ENCODE data around the gene NCOR2. TPM values are rescaled to one million over a fixed set of nuclear protein-coding genes. Genes with fewer than 3 reads are reported as not detected.
"Not testable (repeated sequence)": the region's sequence is repeated elsewhere in the genome, so short reads cannot be mapped to it uniquely, and the experiment has no call there.

The NCOR2 gene
- total RNA-seq, 4 donors from 2014 or later, result 111 to 264 (median 187) TPM

DNA sequence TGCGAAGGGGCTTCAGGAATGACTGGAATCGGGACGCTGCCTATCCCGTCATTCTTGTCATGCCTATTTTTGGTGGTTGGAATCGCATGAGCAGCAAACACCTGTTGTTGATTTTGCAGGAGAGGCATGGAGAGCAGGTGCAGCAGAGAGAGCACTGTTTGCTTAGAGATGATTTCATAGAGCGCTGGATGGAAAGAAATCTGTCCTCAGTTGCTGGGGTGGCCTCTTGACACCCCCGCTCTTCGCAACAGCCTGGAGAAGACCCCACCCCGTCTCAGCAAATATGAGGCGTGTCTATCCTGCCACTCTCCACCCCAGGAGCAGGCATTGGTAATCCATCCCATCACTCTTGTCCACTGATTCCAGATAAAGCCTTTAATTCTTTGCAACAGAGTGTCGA is 19.3 kb upstream of the NCOR2 start:
- H3K4me3 ChIP-seq, result no peak overlapping the region
- H3K27me3 ChIP-seq, result no peaks in the 10 kb centered on the region
- no peak overlapping the region for H3K27ac ChIP-seq
- no peaks in the 10 kb centered on the region for H3K36me3 ChIP-seq
- DNase-seq (ENCODE audit: low spot score in 2 of 2), result no peak
- H3K4me1 ChIP-seq, result peaks cover 24% of the 10 kb centered on the region
- H3K9me3 ChIP-seq, result no peaks in the 10 kb centered on the region
- 81% methylated on average over 11 of the region's 11 CpGs for WGBS
- TF ChIP-seq EP300 (IDR thresholded peaks at IDR 0.05), result no peak
- no peak for TF ChIP-seq CTCF (IDR thresholded peaks at IDR 0.05)
- TF ChIP-seq POLR2A (IDR thresholded peaks at IDR 0.05), result no peak
- no peak for TF ChIP-seq POLR2AphosphoS5 (IDR thresholded peaks at IDR 0.05)

DNA sequence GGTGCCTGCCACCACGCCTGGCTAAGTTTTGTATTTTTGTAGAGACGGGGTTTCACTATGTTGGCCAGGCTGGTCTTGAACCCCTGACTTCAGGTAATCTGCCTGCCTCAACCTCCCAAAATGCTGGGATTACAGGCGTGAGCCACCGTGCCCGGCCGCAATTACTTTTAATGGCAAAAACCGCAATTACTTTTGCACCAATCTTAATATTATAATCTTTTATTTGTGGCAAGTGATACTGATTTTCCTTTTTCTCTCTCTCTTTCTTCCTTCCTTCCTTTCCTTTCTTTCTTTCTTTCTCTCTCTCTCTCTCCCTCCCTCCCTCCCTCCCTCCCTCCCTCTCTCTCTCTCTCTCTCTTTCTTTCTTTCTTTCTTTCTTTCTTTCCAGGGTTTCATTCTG is 17.1 kb upstream of the NCOR2 start:
- H3K9me3 ChIP-seq; H3K27ac ChIP-seq; H3K27me3 ChIP-seq; H3K36me3 ChIP-seq; DNase-seq (ENCODE audit: low spot score in 2 of 2); H3K4me3 ChIP-seq: not testable (repeated sequence)
- peaks cover 21% of the 10 kb centered on the region for H3K4me1 ChIP-seq
- WGBS, result 99% methylated on average over 7 of the region's 7 CpGs

GRCh38 chr12:124583854-124584253 is 16.4 kb upstream of the NCOR2 start:
- H3K4me3 ChIP-seq, result no peak overlapping the region
- 92% methylated on average over 10 of the region's 10 CpGs for WGBS
- H3K9me3 ChIP-seq, result no peaks in the 10 kb centered on the region
- TF ChIP-seq POLR2AphosphoS5 (IDR thresholded peaks at IDR 0.05), result no peak
- no peak overlapping the region for H3K27ac ChIP-seq
- DNase-seq (ENCODE audit: low spot score in 2 of 2), result no peak
- peaks cover 16% of the 10 kb centered on the region for H3K4me1 ChIP-seq
- no peaks in the 10 kb centered on the region for H3K27me3 ChIP-seq
- no peaks in the 10 kb centered on the region for H3K36me3 ChIP-seq

DNA sequence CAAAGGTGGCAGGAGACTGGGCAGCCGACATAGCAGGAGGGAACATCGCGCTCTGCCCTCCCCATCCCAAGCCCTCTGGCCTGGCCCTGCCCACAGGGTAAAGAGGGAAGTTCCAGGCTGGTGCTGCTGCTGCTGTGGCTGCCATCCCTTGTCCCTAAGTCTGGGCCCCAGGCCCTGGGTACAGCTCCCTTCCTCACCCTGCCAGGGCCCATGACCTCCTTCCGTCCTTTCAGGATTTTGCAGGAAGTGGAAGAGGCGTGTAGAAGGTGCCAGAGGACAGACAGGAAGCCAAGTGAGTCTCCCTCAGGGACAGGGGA is 14.7 kb upstream of the NCOR2 start:
- Histone ChIP-seq H3K27ac (no peak overlapping the region), H3K27me3 (no peaks in the 10 kb centered on the region), H3K36me3 (no peaks in the 10 kb centered on the region), H3K9me3 (no peaks in the 10 kb centered on the region), H3K4me1 (peaks cover 18% of the 10 kb centered on the region), H3K4me3 (no peak overlapping the region)
- no peak for TF ChIP-seq EP300 (IDR thresholded peaks at IDR 0.05)
- TF ChIP-seq POLR2A (IDR thresholded peaks at IDR 0.05), result no peak
- no peak for TF ChIP-seq CTCF (IDR thresholded peaks at IDR 0.05)
- no peak for TF ChIP-seq POLR2AphosphoS5 (IDR thresholded peaks at IDR 0.05)
- no peak for DNase-seq (ENCODE audit: low spot score in 2 of 2)
- 56% methylated on average over 5 of the region's 5 CpGs for WGBS

DNA sequence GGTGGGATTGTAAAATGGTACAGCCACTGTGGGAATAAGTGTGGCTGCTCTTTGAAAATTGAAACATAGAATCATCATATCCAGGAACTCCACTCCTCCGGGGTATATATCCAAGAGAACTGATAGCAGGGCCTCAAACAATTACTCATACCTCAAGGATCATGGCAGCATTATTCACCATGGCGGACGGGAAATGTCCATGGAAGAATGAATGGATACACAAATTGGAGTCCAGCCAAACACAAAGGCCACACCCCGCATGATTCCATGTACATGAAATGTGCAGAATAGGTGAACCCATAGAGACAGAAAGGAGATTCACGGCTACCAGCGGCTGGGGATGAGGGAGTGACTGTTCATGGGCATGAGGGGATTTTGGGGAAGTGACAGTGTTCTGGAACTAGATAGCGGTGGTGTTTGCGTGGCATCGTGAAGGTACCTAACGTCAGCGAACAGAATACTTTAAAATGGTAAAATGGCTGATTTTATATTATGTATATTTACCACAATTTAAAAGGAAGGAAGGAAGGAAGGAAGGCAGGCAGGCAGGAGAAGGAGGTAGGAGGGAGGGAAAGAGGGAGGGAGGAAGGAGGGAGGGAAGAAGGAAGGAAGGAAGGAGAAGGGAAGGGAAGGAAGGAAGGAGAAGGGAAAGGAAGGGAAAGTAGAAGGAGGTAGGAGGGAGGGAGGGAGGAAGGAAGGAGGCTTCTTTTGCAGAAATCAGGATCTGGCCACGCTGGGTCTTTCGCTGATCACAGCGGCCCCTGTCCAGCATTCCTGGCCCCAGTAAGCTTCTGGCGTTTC is 14.1 kb upstream of the NCOR2 start:
- TF ChIP-seq POLR2AphosphoS5 (IDR thresholded peaks at IDR 0.05), result no peak
- no peak for TF ChIP-seq POLR2A (IDR thresholded peaks at IDR 0.05)
- TF ChIP-seq CTCF (IDR thresholded peaks at IDR 0.05), result no peak
- no peak for TF ChIP-seq EP300 (IDR thresholded peaks at IDR 0.05)
- Histone ChIP-seq H3K27ac (no peak overlapping the region), H3K36me3 (no peaks in the 10 kb centered on the region), H3K4me3 (no peak overlapping the region), H3K9me3 (no peaks in the 10 kb centered on the region), H3K4me1 (peaks cover 18% of the 10 kb centered on the region), H3K27me3 (no peaks in the 10 kb centered on the region)
- DNase-seq (ENCODE audit: low spot score in 2 of 2), result no peak
- WGBS, result 84% methylated on average over 15 of the region's 15 CpGs

DNA sequence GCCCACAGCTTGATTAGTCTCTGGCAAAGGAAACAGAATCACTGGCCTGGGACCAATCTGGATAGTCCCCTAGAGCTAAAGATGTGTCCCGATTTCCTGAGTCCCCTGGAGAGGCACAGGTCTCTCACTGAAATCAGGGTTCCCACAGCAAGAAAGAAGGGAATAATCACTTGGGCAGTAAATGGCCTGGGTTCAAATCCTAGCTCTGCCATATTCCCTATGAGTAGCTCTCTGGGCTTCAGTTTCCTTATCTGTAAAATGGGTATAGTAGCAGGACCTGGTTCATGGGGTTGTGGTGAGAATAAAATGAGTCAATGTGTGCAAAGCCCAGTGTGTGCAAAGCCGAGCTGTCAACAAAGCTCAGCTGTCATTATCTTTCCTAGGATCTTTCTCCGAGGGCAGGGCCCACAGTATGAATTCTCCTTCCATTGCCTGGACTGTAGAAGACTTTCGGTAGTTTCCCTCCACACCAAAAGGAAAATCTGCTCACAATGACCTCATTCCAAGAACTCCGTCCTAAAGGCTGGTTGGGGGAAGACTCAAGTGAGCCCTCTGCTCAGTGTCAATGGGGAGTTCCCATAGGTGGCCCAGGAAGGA is 12.6 kb upstream of the NCOR2 start:
- no peak overlapping the region for H3K4me3 ChIP-seq
- no peaks in the 10 kb centered on the region for H3K27me3 ChIP-seq
- H3K36me3 ChIP-seq, result no peaks in the 10 kb centered on the region
- peaks cover 18% of the 10 kb centered on the region for H3K4me1 ChIP-seq
- TF ChIP-seq POLR2A (IDR thresholded peaks at IDR 0.05), result no peak
- TF ChIP-seq EP300 (IDR thresholded peaks at IDR 0.05), result no peak
- TF ChIP-seq CTCF (IDR thresholded peaks at IDR 0.05), result no peak
- TF ChIP-seq POLR2AphosphoS5 (IDR thresholded peaks at IDR 0.05), result no peak
- no peak for DNase-seq (ENCODE audit: low spot score in 2 of 2)
- no peaks in the 10 kb centered on the region for H3K9me3 ChIP-seq
- no peak overlapping the region for H3K27ac ChIP-seq
- WGBS, result 90% methylated on average over 5 of the region's 5 CpGs

All from suprapubic skin (tissue), 4 donors.